Measurements from ENCODE around the gene MBOAT2.

MBOAT2 gene

DNA sequence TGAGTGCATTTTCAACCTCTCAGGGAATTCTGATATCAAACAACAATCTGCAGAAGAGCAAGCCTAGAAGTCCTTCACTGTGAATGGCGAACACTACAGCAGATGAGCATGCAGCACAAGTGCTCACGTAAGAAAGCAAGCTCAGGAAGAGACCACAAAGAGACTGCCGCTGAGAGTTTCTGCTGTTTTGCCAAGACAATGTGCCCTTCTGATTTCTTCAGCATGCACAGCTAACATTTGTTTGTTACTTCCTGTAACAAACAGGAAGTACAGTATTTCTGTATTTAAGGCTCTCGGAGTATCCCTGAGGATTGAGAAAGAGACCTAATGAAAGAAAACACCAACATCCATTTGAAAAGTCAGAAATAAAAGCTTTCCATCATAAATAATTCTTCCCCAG lies 45.9 kb downstream of the MBOAT2 start:
- Histone ChIP-seq H3K9me3 (ENCODE audit: insufficient read depth, low read length) (no peaks in the 10 kb centered on the region; the same call in 1 of the 2 replicates), H3K27me3 (ENCODE audit: low read length) (no peaks in the 10 kb centered on the region), H4K20me1 (ENCODE audit: low read depth, low read length) (no peaks in the 10 kb centered on the region), H3K79me2 (ENCODE audit: insufficient read depth, low read length) (no peaks in the 10 kb centered on the region), H3K9ac (ENCODE audit: low read length) (no peak overlapping the region), H3K36me3 (ENCODE audit: low read length) (no peaks in the 10 kb centered on the region), H2AFZ (ENCODE audit: low read depth, low read length, severe bottlenecking) (no peak overlapping the region), H3K4me3 (ENCODE audit: insufficient read depth, low read length, poor library complexity, severe bottlenecking) (no peak overlapping the region), H3F3A (ENCODE audit: insufficient read depth) (no peaks in the 10 kb centered on the region), H3K4me2 (ENCODE audit: low read depth, low read length, poor library complexity, severe bottlenecking) (no peak overlapping the region), H3K27ac (ENCODE audit: low read depth, low read length) (no peak overlapping the region), H3K9me2 (replicated peaks; ENCODE audit: insufficient read depth, low read length) (no peaks in the 10 kb centered on the region)
- no peak for TF ChIP-seq EZH2phosphoT487 (conservative IDR thresholded peaks at IDR 0.05; ENCODE audit: low read length)
- TF ChIP-seq, protein P1, sequence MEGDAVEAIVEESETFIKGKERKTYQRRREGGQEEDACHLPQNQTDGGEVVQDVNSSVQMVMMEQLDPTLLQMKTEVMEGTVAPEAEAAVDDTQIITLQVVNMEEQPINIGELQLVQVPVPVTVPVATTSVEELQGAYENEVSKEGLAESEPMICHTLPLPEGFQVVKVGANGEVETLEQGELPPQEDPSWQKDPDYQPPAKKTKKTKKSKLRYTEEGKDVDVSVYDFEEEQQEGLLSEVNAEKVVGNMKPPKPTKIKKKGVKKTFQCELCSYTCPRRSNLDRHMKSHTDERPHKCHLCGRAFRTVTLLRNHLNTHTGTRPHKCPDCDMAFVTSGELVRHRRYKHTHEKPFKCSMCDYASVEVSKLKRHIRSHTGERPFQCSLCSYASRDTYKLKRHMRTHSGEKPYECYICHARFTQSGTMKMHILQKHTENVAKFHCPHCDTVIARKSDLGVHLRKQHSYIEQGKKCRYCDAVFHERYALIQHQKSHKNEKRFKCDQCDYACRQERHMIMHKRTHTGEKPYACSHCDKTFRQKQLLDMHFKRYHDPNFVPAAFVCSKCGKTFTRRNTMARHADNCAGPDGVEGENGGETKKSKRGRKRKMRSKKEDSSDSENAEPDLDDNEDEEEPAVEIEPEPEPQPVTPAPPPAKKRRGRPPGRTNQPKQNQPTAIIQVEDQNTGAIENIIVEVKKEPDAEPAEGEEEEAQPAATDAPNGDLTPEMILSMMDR (IDR thresholded peaks at IDR 0.05; ENCODE audit: insufficient read depth, low read length, poor library complexity, severe bottlenecking): no peak

DNA sequence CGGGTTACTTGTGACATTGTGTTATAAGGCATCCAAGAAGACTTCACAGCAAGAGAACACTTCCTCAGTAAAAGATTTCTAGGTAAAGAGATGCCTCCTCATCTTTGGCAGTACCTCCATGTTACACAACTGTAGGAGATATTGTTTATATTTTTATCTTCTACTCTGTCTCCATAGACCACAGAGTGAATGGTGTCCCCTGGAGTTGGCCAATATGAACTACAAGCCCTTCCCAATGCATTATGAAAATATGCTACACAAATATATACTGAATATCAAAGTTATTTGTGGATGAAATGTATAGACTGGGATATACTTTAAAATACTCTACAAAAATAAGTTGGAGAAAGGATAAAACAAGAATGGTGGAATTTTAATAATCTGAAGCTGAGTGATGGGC lies 46.7 kb downstream of the MBOAT2 start:
- no peaks in the 10 kb centered on the region for H3K27me3 ChIP-seq (ENCODE audit: low read length)
- H3F3A ChIP-seq (ENCODE audit: insufficient read depth): no peaks in the 10 kb centered on the region
- H3K36me3 ChIP-seq (ENCODE audit: low read length): no peaks in the 10 kb centered on the region
- no peak overlapping the region for H3K27ac ChIP-seq (ENCODE audit: low read depth, low read length)
- H4K20me1 ChIP-seq (ENCODE audit: low read depth, low read length): no peaks in the 10 kb centered on the region
- H3K9me2 ChIP-seq (replicated peaks; ENCODE audit: insufficient read depth, low read length): no peaks in the 10 kb centered on the region
- no peak overlapping the region for H3K9ac ChIP-seq (ENCODE audit: low read length)
- no peak overlapping the region for H3K4me2 ChIP-seq (ENCODE audit: low read depth, low read length, poor library complexity, severe bottlenecking)
- H3K4me3 ChIP-seq (ENCODE audit: insufficient read depth, low read length, poor library complexity, severe bottlenecking): no peak overlapping the region
- no peaks in the 10 kb centered on the region for H3K79me2 ChIP-seq (ENCODE audit: insufficient read depth, low read length)
- TF ChIP-seq, protein P1 (IDR thresholded peaks at IDR 0.05; ENCODE audit: insufficient read depth, low read length, poor library complexity, severe bottlenecking): no peak
- TF ChIP-seq EZH2phosphoT487 (conservative IDR thresholded peaks at IDR 0.05; ENCODE audit: low read length): no peak
- no peak overlapping the region for H2AFZ ChIP-seq (ENCODE audit: low read depth, low read length, severe bottlenecking)
- no peaks in the 10 kb centered on the region; the same call in 1 of the 2 replicates for H3K9me3 ChIP-seq (ENCODE audit: insufficient read depth, low read length)

DNA sequence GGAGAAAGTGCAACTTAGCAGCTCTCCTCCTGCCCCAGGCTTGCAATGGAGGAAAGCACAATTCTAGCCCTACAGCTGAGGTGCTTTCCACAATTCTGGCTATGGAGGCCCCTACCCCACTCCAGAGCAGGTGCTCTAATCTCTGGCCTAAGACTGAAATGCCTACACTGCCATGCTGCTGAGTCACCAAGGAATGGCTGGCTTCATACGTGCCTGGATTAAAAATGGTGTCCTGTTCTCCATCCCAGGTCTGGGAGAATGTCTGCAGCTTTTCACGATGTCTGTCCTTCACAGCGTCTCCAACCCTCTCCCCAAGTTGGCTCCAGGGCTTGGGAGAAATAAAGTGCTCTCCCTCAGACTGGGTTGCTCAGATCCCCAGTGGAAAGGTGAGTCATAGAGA lies 48.5 kb downstream of the MBOAT2 start:
- H3K9me2 ChIP-seq (replicated peaks; ENCODE audit: insufficient read depth, low read length): no peaks in the 10 kb centered on the region
- no peaks in the 10 kb centered on the region for H3K79me2 ChIP-seq (ENCODE audit: insufficient read depth, low read length)
- H3K9me3 ChIP-seq (ENCODE audit: insufficient read depth, low read length): no peaks in the 10 kb centered on the region; the same call in 1 of the 2 replicates
- no peak overlapping the region for H2AFZ ChIP-seq (ENCODE audit: low read depth, low read length, severe bottlenecking)
- no peak overlapping the region for H3K4me3 ChIP-seq (ENCODE audit: insufficient read depth, low read length, poor library complexity, severe bottlenecking)
- TF ChIP-seq, protein P1 (IDR thresholded peaks at IDR 0.05; ENCODE audit: insufficient read depth, low read length, poor library complexity, severe bottlenecking): no peak
- TF ChIP-seq EZH2phosphoT487 (conservative IDR thresholded peaks at IDR 0.05; ENCODE audit: low read length): no peak
- no peaks in the 10 kb centered on the region for H3F3A ChIP-seq (ENCODE audit: insufficient read depth)
- H3K4me2 ChIP-seq (ENCODE audit: low read depth, low read length, poor library complexity, severe bottlenecking): no peak overlapping the region
- H3K36me3 ChIP-seq (ENCODE audit: low read length): no peaks in the 10 kb centered on the region
- no peak overlapping the region for H3K27ac ChIP-seq (ENCODE audit: low read depth, low read length)
- no peak overlapping the region for H3K9ac ChIP-seq (ENCODE audit: low read length)
- H3K27me3 ChIP-seq (ENCODE audit: low read length): no peaks in the 10 kb centered on the region
- H4K20me1 ChIP-seq (ENCODE audit: low read depth, low read length): no peaks in the 10 kb centered on the region

All from SU-DHL-6 (cell line).